HepG2 (cell line): ENCODE results near the gene MTA1. TPM values are rescaled to one million over a fixed set of nuclear protein-coding genes. Genes with fewer than 3 reads are reported as not detected.

Source experiments
- POLR2G ChIP-seq: fragments of 200-400 bp; formaldehyde crosslinking; IDR thresholded peaks from 2 replicates; pipeline ENCODE4 v1.6.1; 2018; ENCODE audit warnings: mild to moderate bottlenecking, low read depth, low read length, moderate library complexity
- PRPF4 ChIP-seq: fragments of 200-400 bp; formaldehyde crosslinking; IDR thresholded peaks from 2 replicates; pipeline ENCODE4 v1.6.1; 2016; ENCODE audit warnings: low read length, low read depth; ENCODE audit not compliant: poor library complexity, severe bottlenecking
- RAD51 ChIP-seq: fragments of 450-650 bp; IDR thresholded peaks from 2 replicates; pipeline ENCODE4 v1.6.1; 2016; ENCODE audit warnings: borderline replicate concordance
- ZNF264 ChIP-seq: sonication (generic); formaldehyde crosslinking; IDR thresholded peaks from 2 replicates; pipeline ENCODE4 v1.4.0; 2020; ENCODE audit warnings: missing genetic modification reagents
- ZNF296 ChIP-seq: sonication (generic); formaldehyde crosslinking; conservative IDR thresholded peaks from 2 replicates; pipeline ENCODE4 v1.5.0; 2020; ENCODE audit warnings: mild to moderate bottlenecking, missing genetic modification reagents
- ZNF354B ChIP-seq: sonication (generic); formaldehyde crosslinking; IDR thresholded peaks from 2 replicates; pipeline ENCODE4 v1.8.0; 2022; ENCODE audit warnings: mild to moderate bottlenecking, missing genetic modification reagents
- ZNF670 ChIP-seq: sonication (generic); formaldehyde crosslinking; IDR thresholded peaks from 2 replicates; pipeline ENCODE4 v1.8.0; 2022; ENCODE audit warnings: mild to moderate bottlenecking, missing genetic modification reagents, borderline replicate concordance
- polyA plus RNA-seq, 8 experiments: library from polyadenylated mRNA; depleted of rRNA in 3 of 8; stranded (reverse) in 7 of 8; unstranded in 1 of 8; fragments of >200 nt; fragmentation: Illumina TruSeq in 4 of 8; extraction: Trizol in 4 of 8; gene quantifications; 2 replicates each; pipeline versions ENCODE4 v1.2.1 to v1.2.3, GENCODE V29; 2011 to 2016; ENCODE audit warnings: low read depth in 4 of 8, missing spikeins in 1 of 8, mixed read lengths in 1 of 8; ENCODE audit not compliant: insufficient read depth in 1 of 8
- total RNA-seq, 5 experiments: library from RNA; depleted of rRNA; stranded (reverse); fragments of >200 nt; fragmentation: Illumina TruSeq; extraction: Trizol; gene quantifications; 2 replicates each; pipeline ENCODE4 v1.2.3, GENCODE V29; 2016; ENCODE audit warnings: low read depth in 1 of 5
- TF ChIP-seq, protein P1 (sequence below): sonication (generic); formaldehyde crosslinking; IDR thresholded peaks from 2 replicates; pipeline ENCODE4 v1.4.0; 2020; ENCODE audit warnings: missing genetic modification reagents
- TF ChIP-seq, protein P2 (sequence below): sonication (generic); formaldehyde crosslinking; IDR thresholded peaks from 2 replicates; pipeline ENCODE4 v1.4.0; 2020; ENCODE audit warnings: missing genetic modification reagents, borderline replicate concordance
- TF ChIP-seq, protein P3 (sequence below): sonication (generic); formaldehyde crosslinking; IDR thresholded peaks from 2 replicates; pipeline ENCODE4 v1.8.1; 2023; ENCODE audit warnings: mild to moderate bottlenecking, missing genetic modification reagents
- TF ChIP-seq, protein P4 (sequence below): sonication (generic); formaldehyde crosslinking; IDR thresholded peaks from 2 replicates; pipeline ENCODE4 v1.4.0; 2020; ENCODE audit warnings: missing genetic modification reagents
- TF ChIP-seq, protein P5 (sequence below): sonication (generic); formaldehyde crosslinking; IDR thresholded peaks from 2 replicates; pipeline ENCODE4 v1.4.0; 2020; ENCODE audit warnings: missing genetic modification reagents, borderline replicate concordance

MTA1 gene
- total and polyA plus RNA-seq, 2 of the 13 experiments (the other 11 are each of a cell fraction or from before 2014, with no cell fraction given), result 35.2 to 85.8 TPM

DNA sequence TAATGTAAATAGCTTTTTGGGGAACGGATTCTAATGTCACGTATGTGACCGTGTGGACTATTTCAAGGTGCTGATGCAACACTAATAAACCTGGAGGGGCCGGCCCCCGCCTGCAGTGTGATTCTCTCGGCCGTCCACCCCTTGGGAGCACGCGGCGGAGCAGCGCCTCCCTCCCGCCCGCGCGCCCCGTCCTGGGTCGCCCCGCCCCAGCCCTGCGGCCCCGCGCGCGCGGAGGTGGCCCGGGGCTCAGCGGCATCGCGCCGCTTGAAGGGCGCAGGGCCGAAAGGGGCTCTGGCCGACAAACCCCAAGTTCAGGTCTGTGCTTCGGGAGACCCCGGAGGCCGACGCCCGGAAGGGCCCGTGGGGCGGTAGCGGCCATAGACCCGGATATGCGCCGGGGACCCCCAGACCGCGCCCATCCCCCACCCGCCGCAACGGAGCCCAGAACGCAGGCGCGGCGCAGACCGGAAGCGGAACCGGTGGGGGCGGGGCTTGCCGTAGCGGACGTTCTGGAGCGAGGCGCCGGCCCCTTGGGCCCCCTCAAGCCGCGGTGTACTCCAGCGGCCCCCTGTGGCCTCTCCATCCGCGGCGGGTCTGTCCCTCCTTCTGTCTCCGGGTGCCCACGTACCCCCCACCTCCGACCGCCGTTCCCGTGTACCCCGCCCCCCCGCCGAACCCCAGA lies 21.4 kb upstream of the MTA1 start, which contains the start of gene TEX22 (continued):
- TF ChIP-seq RAD51 (no peak), ZNF296 (CRISPR knock-in tag) (no peak), ZNF670 (0 out of 2 replicates have a peak, but pooled peaks have one; percentile 14), PRPF4 (peak; percentile 55), POLR2G (peak; percentile 87), ZNF354B (0 out of 2 replicates have a peak, but pooled peaks have one; percentile 66), ZNF264 (0 out of 2 replicates have a peak, but pooled peaks have one; percentile 8)
- TF ChIP-seq, protein P1, sequence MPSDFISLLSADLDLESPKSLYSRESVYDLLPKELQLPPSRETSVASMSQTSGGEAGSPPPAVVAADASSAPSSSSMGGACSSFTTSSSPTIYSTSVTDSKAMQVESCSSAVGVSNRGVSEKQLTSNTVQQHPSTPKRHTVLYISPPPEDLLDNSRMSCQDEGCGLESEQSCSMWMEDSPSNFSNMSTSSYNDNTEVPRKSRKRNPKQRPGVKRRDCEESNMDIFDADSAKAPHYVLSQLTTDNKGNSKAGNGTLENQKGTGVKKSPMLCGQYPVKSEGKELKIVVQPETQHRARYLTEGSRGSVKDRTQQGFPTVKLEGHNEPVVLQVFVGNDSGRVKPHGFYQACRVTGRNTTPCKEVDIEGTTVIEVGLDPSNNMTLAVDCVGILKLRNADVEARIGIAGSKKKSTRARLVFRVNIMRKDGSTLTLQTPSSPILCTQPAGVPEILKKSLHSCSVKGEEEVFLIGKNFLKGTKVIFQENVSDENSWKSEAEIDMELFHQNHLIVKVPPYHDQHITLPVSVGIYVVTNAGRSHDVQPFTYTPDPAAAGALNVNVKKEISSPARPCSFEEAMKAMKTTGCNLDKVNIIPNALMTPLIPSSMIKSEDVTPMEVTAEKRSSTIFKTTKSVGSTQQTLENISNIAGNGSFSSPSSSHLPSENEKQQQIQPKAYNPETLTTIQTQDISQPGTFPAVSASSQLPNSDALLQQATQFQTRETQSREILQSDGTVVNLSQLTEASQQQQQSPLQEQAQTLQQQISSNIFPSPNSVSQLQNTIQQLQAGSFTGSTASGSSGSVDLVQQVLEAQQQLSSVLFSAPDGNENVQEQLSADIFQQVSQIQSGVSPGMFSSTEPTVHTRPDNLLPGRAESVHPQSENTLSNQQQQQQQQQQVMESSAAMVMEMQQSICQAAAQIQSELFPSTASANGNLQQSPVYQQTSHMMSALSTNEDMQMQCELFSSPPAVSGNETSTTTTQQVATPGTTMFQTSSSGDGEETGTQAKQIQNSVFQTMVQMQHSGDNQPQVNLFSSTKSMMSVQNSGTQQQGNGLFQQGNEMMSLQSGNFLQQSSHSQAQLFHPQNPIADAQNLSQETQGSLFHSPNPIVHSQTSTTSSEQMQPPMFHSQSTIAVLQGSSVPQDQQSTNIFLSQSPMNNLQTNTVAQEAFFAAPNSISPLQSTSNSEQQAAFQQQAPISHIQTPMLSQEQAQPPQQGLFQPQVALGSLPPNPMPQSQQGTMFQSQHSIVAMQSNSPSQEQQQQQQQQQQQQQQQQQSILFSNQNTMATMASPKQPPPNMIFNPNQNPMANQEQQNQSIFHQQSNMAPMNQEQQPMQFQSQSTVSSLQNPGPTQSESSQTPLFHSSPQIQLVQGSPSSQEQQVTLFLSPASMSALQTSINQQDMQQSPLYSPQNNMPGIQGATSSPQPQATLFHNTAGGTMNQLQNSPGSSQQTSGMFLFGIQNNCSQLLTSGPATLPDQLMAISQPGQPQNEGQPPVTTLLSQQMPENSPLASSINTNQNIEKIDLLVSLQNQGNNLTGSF (CRISPR knock-in tag), result peak; percentile 7; the same call in 1 of the 2 replicates
- TF ChIP-seq, protein P2, sequence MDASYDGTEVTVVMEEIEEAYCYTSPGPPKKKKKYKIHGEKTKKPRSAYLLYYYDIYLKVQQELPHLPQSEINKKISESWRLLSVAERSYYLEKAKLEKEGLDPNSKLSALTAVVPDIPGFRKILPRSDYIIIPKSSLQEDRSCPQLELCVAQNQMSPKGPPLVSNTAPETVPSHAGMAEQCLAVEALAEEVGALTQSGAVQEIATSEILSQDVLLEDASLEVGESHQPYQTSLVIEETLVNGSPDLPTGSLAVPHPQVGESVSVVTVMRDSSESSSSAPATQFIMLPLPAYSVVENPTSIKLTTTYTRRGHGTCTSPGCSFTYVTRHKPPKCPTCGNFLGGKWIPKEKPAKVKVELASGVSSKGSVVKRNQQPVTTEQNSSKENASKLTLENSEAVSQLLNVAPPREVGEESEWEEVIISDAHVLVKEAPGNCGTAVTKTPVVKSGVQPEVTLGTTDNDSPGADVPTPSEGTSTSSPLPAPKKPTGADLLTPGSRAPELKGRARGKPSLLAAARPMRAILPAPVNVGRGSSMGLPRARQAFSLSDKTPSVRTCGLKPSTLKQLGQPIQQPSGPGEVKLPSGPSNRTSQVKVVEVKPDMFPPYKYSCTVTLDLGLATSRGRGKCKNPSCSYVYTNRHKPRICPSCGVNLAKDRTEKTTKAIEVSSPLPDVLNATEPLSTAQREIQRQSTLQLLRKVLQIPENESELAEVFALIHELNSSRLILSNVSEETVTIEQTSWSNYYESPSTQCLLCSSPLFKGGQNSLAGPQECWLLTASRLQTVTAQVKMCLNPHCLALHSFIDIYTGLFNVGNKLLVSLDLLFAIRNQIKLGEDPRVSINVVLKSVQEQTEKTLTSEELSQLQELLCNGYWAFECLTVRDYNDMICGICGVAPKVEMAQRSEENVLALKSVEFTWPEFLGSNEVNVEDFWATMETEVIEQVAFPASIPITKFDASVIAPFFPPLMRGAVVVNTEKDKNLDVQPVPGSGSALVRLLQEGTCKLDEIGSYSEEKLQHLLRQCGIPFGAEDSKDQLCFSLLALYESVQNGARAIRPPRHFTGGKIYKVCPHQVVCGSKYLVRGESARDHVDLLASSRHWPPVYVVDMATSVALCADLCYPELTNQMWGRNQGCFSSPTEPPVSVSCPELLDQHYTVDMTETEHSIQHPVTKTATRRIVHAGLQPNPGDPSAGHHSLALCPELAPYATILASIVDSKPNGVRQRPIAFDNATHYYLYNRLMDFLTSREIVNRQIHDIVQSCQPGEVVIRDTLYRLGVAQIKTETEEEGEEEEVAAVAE (CRISPR knock-in tag), result no peak
- TF ChIP-seq, protein P3, sequence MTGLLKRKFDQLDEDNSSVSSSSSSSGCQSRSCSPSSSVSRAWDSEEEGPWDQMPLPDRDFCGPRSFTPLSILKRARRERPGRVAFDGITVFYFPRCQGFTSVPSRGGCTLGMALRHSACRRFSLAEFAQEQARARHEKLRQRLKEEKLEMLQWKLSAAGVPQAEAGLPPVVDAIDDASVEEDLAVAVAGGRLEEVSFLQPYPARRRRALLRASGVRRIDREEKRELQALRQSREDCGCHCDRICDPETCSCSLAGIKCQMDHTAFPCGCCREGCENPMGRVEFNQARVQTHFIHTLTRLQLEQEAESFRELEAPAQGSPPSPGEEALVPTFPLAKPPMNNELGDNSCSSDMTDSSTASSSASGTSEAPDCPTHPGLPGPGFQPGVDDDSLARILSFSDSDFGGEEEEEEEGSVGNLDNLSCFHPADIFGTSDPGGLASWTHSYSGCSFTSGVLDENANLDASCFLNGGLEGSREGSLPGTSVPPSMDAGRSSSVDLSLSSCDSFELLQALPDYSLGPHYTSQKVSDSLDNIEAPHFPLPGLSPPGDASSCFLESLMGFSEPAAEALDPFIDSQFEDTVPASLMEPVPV, result peak; percentile 46; the same call in 1 of the 2 replicates
- TF ChIP-seq, protein P4, sequence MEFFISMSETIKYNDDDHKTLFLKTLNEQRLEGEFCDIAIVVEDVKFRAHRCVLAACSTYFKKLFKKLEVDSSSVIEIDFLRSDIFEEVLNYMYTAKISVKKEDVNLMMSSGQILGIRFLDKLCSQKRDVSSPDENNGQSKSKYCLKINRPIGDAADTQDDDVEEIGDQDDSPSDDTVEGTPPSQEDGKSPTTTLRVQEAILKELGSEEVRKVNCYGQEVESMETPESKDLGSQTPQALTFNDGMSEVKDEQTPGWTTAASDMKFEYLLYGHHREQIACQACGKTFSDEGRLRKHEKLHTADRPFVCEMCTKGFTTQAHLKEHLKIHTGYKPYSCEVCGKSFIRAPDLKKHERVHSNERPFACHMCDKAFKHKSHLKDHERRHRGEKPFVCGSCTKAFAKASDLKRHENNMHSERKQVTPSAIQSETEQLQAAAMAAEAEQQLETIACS (CRISPR knock-in tag), result peak; percentile 23
- TF ChIP-seq, protein P5, sequence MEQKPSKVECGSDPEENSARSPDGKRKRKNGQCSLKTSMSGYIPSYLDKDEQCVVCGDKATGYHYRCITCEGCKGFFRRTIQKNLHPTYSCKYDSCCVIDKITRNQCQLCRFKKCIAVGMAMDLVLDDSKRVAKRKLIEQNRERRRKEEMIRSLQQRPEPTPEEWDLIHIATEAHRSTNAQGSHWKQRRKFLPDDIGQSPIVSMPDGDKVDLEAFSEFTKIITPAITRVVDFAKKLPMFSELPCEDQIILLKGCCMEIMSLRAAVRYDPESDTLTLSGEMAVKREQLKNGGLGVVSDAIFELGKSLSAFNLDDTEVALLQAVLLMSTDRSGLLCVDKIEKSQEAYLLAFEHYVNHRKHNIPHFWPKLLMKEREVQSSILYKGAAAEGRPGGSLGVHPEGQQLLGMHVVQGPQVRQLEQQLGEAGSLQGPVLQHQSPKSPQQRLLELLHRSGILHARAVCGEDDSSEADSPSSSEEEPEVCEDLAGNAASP (CRISPR knock-in tag), result 0 out of 2 replicates have a peak, but pooled peaks have one; percentile 19
